Loucy (cell line): Measurements from ENCODE around the gene CDH4.

Experiments
- CTCF ChIP-seq: fragments of 200-600 bp; sonication (generic); conservative IDR thresholded peaks from 2 replicates; pipeline ENCODE4 v1.5.1; 2014; ENCODE audit warnings: mild to moderate bottlenecking, antibody characterized with exemption, low read length
- EZH2phosphoT487 ChIP-seq: fragments of 200-600 bp; IDR thresholded peaks from 2 replicates; pipeline ENCODE4 v1.6.1; 2018; ENCODE audit warnings: antibody characterized with exemption, mild to moderate bottlenecking, moderate library complexity, borderline replicate concordance

- no peak for TF ChIP-seq CTCF
- TF ChIP-seq EZH2phosphoT487: no peak
Measured at GRCh38 chr20:61807471-61808160, 555.6 kb downstream of the CDH4 start.
